CD4-positive, alpha-beta T cell (primary cell): ENCODE measurements around the gene ARHGAP26. TPM values are rescaled to one million over a fixed set of nuclear protein-coding genes. Genes with fewer than 3 reads are reported as not detected.
"Not testable (repeated sequence)": the region's sequence is repeated elsewhere in the genome, so short reads cannot be mapped to it uniquely, and the experiment has no call there.

Source experiments
- ATAC-seq: fragments of 200-7000 bp; cut with Tn5 transposase; one replicate; pipeline ENCODE4 v1.10.0; 2022; ENCODE audit warnings: mild to moderate bottlenecking; ENCODE audit not compliant: poor library complexity
- CTCF ChIA-PET: fragments of 350-600 bp; sonication (Branson Sonifier 250); formaldehyde crosslinking; loops from one replicate; lab custom pipeline; 2021; ENCODE audit warnings: antibody characterized with exemption, inconsistent platforms; lab: Charles Lee
- POLR2A ChIA-PET: fragments of 350-600 bp; sonication (Branson Sonifier 250); formaldehyde crosslinking; loops from one replicate; lab custom pipeline; 2021; ENCODE audit warnings: antibody characterized with exemption, inconsistent platforms; lab: Charles Lee
- DNase-seq, 14 experiments: peaks; one replicate each; pipeline ENCODE4 v3.0.0-alpha.2; 2013 to 2020; ENCODE audit warnings: mixed read lengths in 2 of 14
- H3K27ac ChIP-seq, 2 donors: one replicate each; pipeline versions ENCODE4 v1.5.1 to v1.7.0; 2013; ENCODE audit warnings: low read length in 2 of 2, low read depth in 1 of 2, mild to moderate bottlenecking in 1 of 2
- H3K27me3 ChIP-seq, 2 experiments: 1 replicate in 1 of 2; 2 replicates in 1 of 2; pipeline versions ENCODE4 v1.6.1 to v1.7.0; 2013; ENCODE audit warnings: low read length in 2 of 2, control low read depth in 1 of 2, mild to moderate bottlenecking in 1 of 2, moderate library complexity in 1 of 2; ENCODE audit not compliant: insufficient read depth in 2 of 2, control insufficient read depth in 1 of 2
- H3K36me3 ChIP-seq: one replicate; pipeline ENCODE4 v1.6.1; 2013; ENCODE audit warnings: low read length, control low read depth; ENCODE audit not compliant: insufficient read depth
- H3K4me1 ChIP-seq: one replicate; pipeline ENCODE4 v1.6.1; 2013; ENCODE audit warnings: low read length, control low read depth; ENCODE audit not compliant: insufficient read depth
- H3K4me3 ChIP-seq: one replicate; pipeline ENCODE4 v1.5.1; 2013; ENCODE audit warnings: mild to moderate bottlenecking, low read length, moderate library complexity
- H3K9me3 ChIP-seq, 2 experiments: 1 replicate in 1 of 2; 2 replicates in 1 of 2; pipeline versions ENCODE4 v1.6.1 to v1.7.0; 2013; ENCODE audit warnings: low read length in 2 of 2, mild to moderate bottlenecking in 2 of 2, control low read depth in 1 of 2, moderate library complexity in 1 of 2; ENCODE audit not compliant: control insufficient read depth in 1 of 2, insufficient read depth in 1 of 2
- H3K27ac Mint-ChIP-seq: one replicate; pipeline ENCODE4 v1.8.0; 2020; ENCODE audit warnings: mixed read lengths
- H3K27me3 Mint-ChIP-seq: one replicate; pipeline ENCODE4 v1.8.0; 2021; ENCODE audit warnings: mixed read lengths
- H3K36me3 Mint-ChIP-seq: one replicate; pipeline ENCODE4 v1.8.0; 2021; ENCODE audit warnings: low read depth, mixed read lengths
- H3K4me1 Mint-ChIP-seq: one replicate; pipeline ENCODE4 v1.8.0; 2021; ENCODE audit warnings: low read depth, mixed read lengths
- H3K4me3 Mint-ChIP-seq: one replicate; pipeline ENCODE4 v1.8.0; 2020; ENCODE audit warnings: mild to moderate bottlenecking, mixed read lengths
- H3K9me3 Mint-ChIP-seq: one replicate; pipeline ENCODE4 v1.8.0; 2020; ENCODE audit warnings: mixed read lengths
- intact Hi-C, 2 experiments: fragments of 100-400 bp; cut with DNase I in 1 of 2; cut with micrococcal nuclease in 1 of 2; formaldehyde crosslinking; loops; one replicate each; pipeline versions ENCODE4 v1.15.1 to v1.9.0; 2023 to 2025; cut with DNase I, micrococcal nuclease
- total RNA-seq, 174 experiments: library from RNA in 2 of 174; stranded (reverse) in 2 of 174; gene quantifications; one replicate each; pipeline ENCODE4 v1.2.3 and lab custom pipeline; 2021 to 2026
- TF ChIP-seq, protein P1 (sequence below): fragments of 200-600 bp; IDR thresholded peaks from one replicate; pipeline ENCODE4 v1.8.0; 2022; ENCODE audit warnings: antibody characterized with exemption, mild to moderate bottlenecking

The ARHGAP26 gene
- total RNA-seq, 2 experiments from 2014 or later = 24.9 to 27.3 TPM

DNA sequence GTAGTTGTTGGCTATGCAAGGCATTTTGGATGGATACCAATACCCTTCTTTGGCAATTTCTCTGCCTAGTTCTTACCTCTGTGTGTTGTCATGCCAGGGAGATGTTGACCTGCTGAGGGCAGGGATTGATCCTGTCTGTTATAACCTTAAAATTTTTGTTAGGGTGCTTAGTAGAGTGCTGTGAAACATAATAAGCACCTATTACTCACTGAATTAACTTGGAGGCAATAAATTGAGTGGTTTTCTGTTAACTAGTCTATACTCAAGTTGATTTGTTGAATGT is 177.2 kb downstream of the ARHGAP26 start:
- no peaks in the 10 kb centered on the region for H3K9me3 ChIP-seq
- H3K9me3 Mint-ChIP-seq = no peaks in the 10 kb centered on the region
- H3K27ac ChIP-seq = no peak overlapping the region
- H3K27ac Mint-ChIP-seq = no peak overlapping the region
- CTCF ChIA-PET = no interaction called here
- no peaks in the 10 kb centered on the region for H3K36me3 ChIP-seq
- intact Hi-C loops = no loop called here
- H3K27me3 ChIP-seq = no peaks in the 10 kb centered on the region
- POLR2A ChIA-PET = no interaction called here
- TF ChIP-seq, protein P1, sequence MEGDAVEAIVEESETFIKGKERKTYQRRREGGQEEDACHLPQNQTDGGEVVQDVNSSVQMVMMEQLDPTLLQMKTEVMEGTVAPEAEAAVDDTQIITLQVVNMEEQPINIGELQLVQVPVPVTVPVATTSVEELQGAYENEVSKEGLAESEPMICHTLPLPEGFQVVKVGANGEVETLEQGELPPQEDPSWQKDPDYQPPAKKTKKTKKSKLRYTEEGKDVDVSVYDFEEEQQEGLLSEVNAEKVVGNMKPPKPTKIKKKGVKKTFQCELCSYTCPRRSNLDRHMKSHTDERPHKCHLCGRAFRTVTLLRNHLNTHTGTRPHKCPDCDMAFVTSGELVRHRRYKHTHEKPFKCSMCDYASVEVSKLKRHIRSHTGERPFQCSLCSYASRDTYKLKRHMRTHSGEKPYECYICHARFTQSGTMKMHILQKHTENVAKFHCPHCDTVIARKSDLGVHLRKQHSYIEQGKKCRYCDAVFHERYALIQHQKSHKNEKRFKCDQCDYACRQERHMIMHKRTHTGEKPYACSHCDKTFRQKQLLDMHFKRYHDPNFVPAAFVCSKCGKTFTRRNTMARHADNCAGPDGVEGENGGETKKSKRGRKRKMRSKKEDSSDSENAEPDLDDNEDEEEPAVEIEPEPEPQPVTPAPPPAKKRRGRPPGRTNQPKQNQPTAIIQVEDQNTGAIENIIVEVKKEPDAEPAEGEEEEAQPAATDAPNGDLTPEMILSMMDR = no peak
- peaks cover 12% of the 10 kb centered on the region for H3K4me1 Mint-ChIP-seq
- H3K4me1 ChIP-seq = no peaks in the 10 kb centered on the region
- ATAC-seq (no peak), DNase-seq (no peak)
- H3K27me3 Mint-ChIP-seq = no peaks in the 10 kb centered on the region
- H3K4me3 ChIP-seq = no peak overlapping the region
- no peak overlapping the region for H3K4me3 Mint-ChIP-seq
- peaks cover 9% of the 10 kb centered on the region for H3K36me3 Mint-ChIP-seq

DNA sequence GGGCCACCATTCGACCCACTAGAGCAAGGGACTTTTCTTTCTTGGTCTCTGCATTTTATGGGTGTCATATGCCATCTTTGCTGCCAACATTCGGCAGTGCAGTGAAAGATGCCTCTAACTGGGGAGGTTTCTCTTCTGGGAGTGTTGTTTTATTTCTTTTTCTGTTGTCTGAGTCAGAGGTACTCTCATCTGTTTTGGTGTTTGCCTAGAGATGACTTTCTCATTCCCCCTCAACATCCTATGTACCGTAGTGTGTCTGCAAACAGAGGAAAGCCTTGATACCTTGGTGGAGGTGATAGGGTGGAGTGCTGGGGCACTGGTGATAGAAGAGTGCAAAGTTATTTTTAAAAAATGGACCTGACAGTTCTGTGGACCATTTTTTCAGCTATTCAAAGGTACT is 182.1 kb downstream of the ARHGAP26 start:
- TF ChIP-seq, protein P1 = no peak
- H3K27ac ChIP-seq = no peak overlapping the region
- ChIA-PET POLR2A (no interaction called here), CTCF (no interaction called here)
- intact Hi-C loops = no loop called here
- no peaks in the 10 kb centered on the region for H3K36me3 ChIP-seq
- H3K4me3 ChIP-seq = no peak overlapping the region
- Mint-ChIP-seq H3K4me3 (no peak overlapping the region), H3K4me1 (no peaks in the 10 kb centered on the region), H3K27me3 (no peaks in the 10 kb centered on the region), H3K36me3 (peaks cover 15% of the 10 kb centered on the region), H3K9me3 (no peaks in the 10 kb centered on the region), H3K27ac (no peak overlapping the region)
- H3K27me3 ChIP-seq = no peaks in the 10 kb centered on the region
- H3K4me1 ChIP-seq = no peaks in the 10 kb centered on the region
- DNase-seq = no peak
- ATAC-seq = no peak
- H3K9me3 ChIP-seq = no peaks in the 10 kb centered on the region

DNA sequence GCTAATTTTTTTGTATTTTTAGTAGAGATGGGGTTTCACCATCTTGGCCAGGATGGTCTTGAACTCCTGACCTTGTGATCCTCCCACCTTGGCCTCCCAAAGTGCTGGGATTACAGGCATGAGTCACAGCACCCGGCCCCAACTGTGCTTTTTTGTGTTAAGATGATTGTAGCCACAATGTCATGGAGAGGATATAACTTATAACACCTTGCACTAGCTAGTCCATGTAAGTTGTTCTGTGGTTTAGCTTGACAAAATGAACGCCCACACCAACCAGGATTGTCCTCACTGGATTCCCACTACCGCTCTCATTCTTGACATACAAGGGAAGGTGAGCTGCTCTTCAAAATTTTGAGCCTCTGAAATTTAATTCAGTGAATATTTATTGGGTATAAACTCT is 182.7 kb downstream of the ARHGAP26 start:
- H3K4me3 Mint-ChIP-seq, POLR2A ChIA-PET, H3K27ac Mint-ChIP-seq: not testable (repeated sequence)

DNA sequence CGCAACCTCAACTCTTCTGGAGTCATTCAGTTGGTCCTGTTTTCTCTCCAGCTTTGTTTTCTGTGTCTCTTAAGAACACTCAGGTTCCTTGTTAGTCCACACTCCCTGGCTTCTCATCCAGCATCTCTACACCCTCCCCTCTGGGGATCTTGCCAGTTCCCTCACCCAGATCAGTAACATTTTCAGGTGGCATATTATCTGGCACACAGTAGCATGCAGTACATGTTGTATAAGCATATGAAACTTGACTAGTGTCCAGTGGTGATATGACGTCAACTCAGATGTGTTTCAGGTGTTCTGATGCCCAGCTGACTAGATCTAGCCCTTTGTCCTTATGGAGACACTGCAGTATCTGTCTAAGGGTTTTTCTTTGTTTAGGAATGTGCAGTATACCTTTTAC is 184.3 kb downstream of the ARHGAP26 start:
- Mint-ChIP-seq H3K4me1 (peaks cover 7% of the 10 kb centered on the region), H3K9me3 (no peaks in the 10 kb centered on the region), H3K4me3 (no peak overlapping the region), H3K27ac (no peak overlapping the region), H3K36me3 (peaks cover 13% of the 10 kb centered on the region), H3K27me3 (no peaks in the 10 kb centered on the region)
- Histone ChIP-seq H3K4me1 (peaks cover 3% of the 10 kb centered on the region), H3K27ac (no peak overlapping the region), H3K36me3 (no peaks in the 10 kb centered on the region), H3K4me3 (no peak overlapping the region), H3K9me3 (no peaks in the 10 kb centered on the region), H3K27me3 (no peaks in the 10 kb centered on the region)
- ChIA-PET POLR2A (no interaction called here), CTCF (interaction anchor here (0.5 kb wide), 1 partner anchor 1738 kb away, joined by 3 read pairs; no protein-coding TSS in a partner anchor)
- ATAC-seq = no peak
- TF ChIP-seq, protein P1 = no peak
- DNase-seq = no peak
- intact Hi-C loops = no loop called here

More for the DNA sequence above, 182.7 kb downstream of the ARHGAP26 start:
- H3K4me1 ChIP-seq, CTCF ChIA-PET, H3K27ac ChIP-seq, ATAC-seq, H3K4me1 Mint-ChIP-seq, DNase-seq, H3K27me3 ChIP-seq, H3K9me3 Mint-ChIP-seq, H3K9me3 ChIP-seq, H3K27me3 Mint-ChIP-seq, intact Hi-C loops, H3K36me3 ChIP-seq, H3K4me3 ChIP-seq: not testable (repeated sequence)
- H3K36me3 Mint-ChIP-seq = peaks cover 15% of the 10 kb centered on the region
